DOHH2 (cell line): ENCODE results near the gene SLC25A22.

Experiments used
- H3F3A ChIP-seq: fragments of 200-600 bp; sonication (generic), shearing (Covaris generic); 2 replicates; pipeline ENCODE4 v1.6.0; 2016; ENCODE audit warnings: antibody characterized with exemption, mild to moderate bottlenecking; ENCODE audit not compliant: control insufficient read depth, insufficient read depth
- H3K27ac ChIP-seq: fragments of 200-600 bp; sonication (generic); 2 replicates; pipeline ENCODE4 v1.5.1; 2014; ENCODE audit warnings: low read depth, mild to moderate bottlenecking, low read length, moderate library complexity
- H3K27me3 ChIP-seq: fragments of 200-600 bp; sonication (generic); 2 replicates; pipeline ENCODE4 v1.6.1; 2014; ENCODE audit warnings: mild to moderate bottlenecking, low read length, mixed read lengths; ENCODE audit not compliant: control insufficient read depth
- H3K36me3 ChIP-seq: fragments of 200-600 bp; sonication (generic); 2 replicates; pipeline ENCODE4 v1.6.1; 2014; ENCODE audit warnings: mild to moderate bottlenecking, low read length, moderate library complexity, mixed read lengths; ENCODE audit not compliant: control insufficient read depth
- H3K4me1 ChIP-seq: fragments of 200-600 bp; sonication (generic); 2 replicates; pipeline ENCODE4 v1.6.1; 2014; ENCODE audit warnings: mild to moderate bottlenecking, low read length, mixed read lengths; ENCODE audit not compliant: control insufficient read depth
- H3K4me2 ChIP-seq: fragments of 200-600 bp; sonication (generic); 2 replicates; pipeline ENCODE4 v1.6.0; 2014; ENCODE audit warnings: mild to moderate bottlenecking, low read length, moderate library complexity
- H3K4me3 ChIP-seq: fragments of 200-600 bp; sonication (generic); 2 replicates; pipeline ENCODE4 v1.5.1; 2014; ENCODE audit warnings: mild to moderate bottlenecking, low read length, mixed read lengths
- H3K79me2 ChIP-seq: fragments of 200-600 bp; sonication (generic); 2 replicates; pipeline ENCODE4 v1.6.1; 2014; ENCODE audit warnings: mild to moderate bottlenecking, low read length, mixed read lengths; ENCODE audit not compliant: control insufficient read depth
- H3K9me2 ChIP-seq: fragments of 200-600 bp; sonication (generic); replicated peaks from 2 replicates; pipeline ENCODE4 v1.6.1; 2014; ENCODE audit warnings: mild to moderate bottlenecking, low read length, mixed read lengths; ENCODE audit not compliant: control insufficient read depth
- H3K9me3 ChIP-seq: fragments of 200-600 bp; sonication (generic); 2 replicates; pipeline ENCODE4 v1.6.1; 2014; ENCODE audit warnings: antibody characterized with exemption, low read length, mixed read lengths; ENCODE audit not compliant: control insufficient read depth, insufficient read depth
- H4K20me1 ChIP-seq: fragments of 200-600 bp; sonication (generic); 2 replicates; pipeline ENCODE4 v1.6.0; 2014; ENCODE audit warnings: low read depth, mild to moderate bottlenecking, antibody characterized with exemption, low read length, moderate library complexity; ENCODE audit not compliant: control insufficient read depth, insufficient read depth
- CTCF ChIP-seq: fragments of 200-600 bp; sonication (generic); IDR thresholded peaks from one replicate; pipeline ENCODE4 v1.5.1; 2014; ENCODE audit warnings: antibody characterized with exemption, mild to moderate bottlenecking, low read depth, low read length; ENCODE audit not compliant: poor library complexity, severe bottlenecking
- EZH2phosphoT487 ChIP-seq: fragments of 200-600 bp; sonication (generic); IDR thresholded peaks from 2 replicates; pipeline ENCODE4 v1.6.1; 2017; ENCODE audit warnings: borderline replicate concordance, mild to moderate bottlenecking, antibody characterized with exemption, low read length, moderate library complexity, mixed read lengths

SLC25A22 gene

DNA sequence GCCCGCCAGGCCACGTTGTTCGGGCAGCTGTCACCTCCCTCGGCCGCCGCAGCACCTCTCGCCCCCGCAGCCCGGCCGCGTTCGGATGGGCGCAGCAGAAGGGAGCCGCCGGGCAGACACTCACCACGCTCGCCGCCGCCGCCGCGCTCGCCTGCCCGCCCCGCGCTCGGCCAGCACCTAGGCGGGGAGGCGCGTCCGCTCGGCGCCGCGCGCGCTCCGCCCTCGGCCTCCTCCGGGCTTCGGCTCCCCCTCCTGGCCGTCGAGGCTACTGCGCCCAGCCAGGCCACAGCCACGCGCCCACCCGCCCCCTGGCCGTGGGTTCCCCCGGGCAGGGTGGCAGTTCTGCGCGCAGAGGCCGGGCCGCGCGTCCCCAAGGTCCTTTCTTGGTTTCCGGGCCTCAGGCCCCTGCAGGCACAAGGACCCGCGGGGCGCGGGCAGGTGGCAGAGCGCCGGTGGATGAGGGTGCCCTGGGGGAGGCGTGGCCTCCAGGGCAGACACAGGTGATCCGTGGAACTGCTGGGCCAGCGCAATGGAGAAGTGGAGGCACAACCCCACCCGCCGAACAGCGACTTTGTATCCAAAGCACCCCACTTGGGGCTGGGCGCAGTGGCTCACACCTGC lies at the start of gene SLC25A22:
SLC25A22 (minus strand) TSS at position 189 of the 621 bp plus-strand sequence. CDS start 3,275 bp downstream, outside the sequence.
- peaks cover 12% of the 10 kb centered on the region; the same call in 1 of the 2 replicates for H3F3A ChIP-seq
- H3K36me3 ChIP-seq = peaks cover 52% of the 10 kb centered on the region
- peak within 1 kb of the TSS; percentile 80 for H3K27ac ChIP-seq
- peaks cover 4% of the 10 kb centered on the region; the same call in 1 of the 2 replicates for H4K20me1 ChIP-seq
- H3K79me2 ChIP-seq = peaks cover 25% of the 10 kb centered on the region
- no peaks in the 10 kb centered on the region for H3K27me3 ChIP-seq
- peak within 1 kb of the TSS; percentile 97 for H3K4me2 ChIP-seq
- peak within 1 kb of the TSS; percentile 93 for H3K4me3 ChIP-seq
- no peaks in the 10 kb centered on the region for H3K9me3 ChIP-seq
- no peaks in the 10 kb centered on the region for H3K9me2 ChIP-seq
- TF ChIP-seq EZH2phosphoT487 = no peak
- TF ChIP-seq CTCF = peak; percentile 73
- H3K4me1 ChIP-seq = peaks cover 33% of the 10 kb centered on the region

DNA sequence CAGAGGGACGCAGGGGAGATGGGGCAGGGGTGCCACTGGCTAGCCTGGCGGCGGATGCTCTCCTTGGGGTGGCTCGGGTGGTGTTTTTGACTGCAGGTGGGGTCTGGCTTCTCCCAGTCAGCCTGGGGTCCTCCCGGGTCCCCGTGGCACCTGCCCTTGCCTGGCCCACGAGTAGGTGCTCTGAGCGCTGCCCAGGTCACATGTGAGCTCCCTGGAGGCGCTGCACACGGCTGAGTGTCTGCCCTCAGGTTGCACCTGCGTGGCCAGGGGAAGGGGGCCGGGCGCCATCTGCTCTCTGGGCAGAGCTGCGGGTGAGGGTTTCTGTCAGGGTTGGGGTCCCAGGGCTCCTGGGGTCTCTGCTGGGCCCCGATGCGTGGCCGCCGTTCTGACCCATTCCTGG lies 49.8 kb upstream of the SLC25A22 start:
- H3K4me1 ChIP-seq = peaks cover 33% of the 10 kb centered on the region
- no peak overlapping the region for H3K4me2 ChIP-seq
- no peaks in the 10 kb centered on the region for H3F3A ChIP-seq
- H3K9me2 ChIP-seq = no peaks in the 10 kb centered on the region
- peaks cover 29% of the 10 kb centered on the region for H3K27me3 ChIP-seq
- no peak overlapping the region for H3K27ac ChIP-seq
- H3K79me2 ChIP-seq = no peaks in the 10 kb centered on the region
- no peaks in the 10 kb centered on the region for H3K9me3 ChIP-seq
- no peaks in the 10 kb centered on the region for H3K36me3 ChIP-seq
- peaks cover 4% of the 10 kb centered on the region; the same call in 1 of the 2 replicates for H4K20me1 ChIP-seq
- TF ChIP-seq CTCF (no peak), EZH2phosphoT487 (no peak)
- H3K4me3 ChIP-seq = no peak overlapping the region

DNA sequence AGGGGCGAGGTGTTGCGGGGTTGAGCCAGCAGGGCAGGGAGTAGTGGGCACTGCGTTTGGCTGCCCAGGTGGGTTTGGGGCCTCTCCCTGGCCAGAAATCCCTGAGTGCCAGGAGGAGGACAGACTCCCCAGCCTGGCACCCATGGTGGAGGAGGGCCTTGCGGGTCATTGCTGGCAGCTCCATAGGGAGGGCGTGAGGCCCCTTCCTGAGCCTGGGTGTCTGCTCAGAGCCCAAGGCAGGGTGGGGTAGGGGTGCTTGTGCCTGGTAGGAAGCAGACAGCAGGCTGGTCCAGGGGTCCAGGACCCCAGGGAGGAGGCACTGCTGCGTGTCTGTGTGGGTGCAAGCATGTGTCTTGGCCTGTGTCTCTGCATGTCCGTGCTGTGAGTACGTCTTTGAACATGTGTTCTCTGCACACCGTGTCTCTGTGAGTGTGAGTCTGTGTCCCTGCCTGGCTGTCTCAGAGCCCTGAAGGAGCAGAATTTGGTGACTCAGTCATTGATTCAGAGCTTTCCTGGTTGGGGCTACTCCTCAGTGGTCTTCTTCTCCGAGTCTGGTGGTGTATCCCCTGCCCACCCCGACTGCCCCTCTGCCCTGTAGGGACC lies 48.5 kb upstream of the SLC25A22 start:
- Histone ChIP-seq H3K9me3 (no peaks in the 10 kb centered on the region), H3K27me3 (peaks cover 29% of the 10 kb centered on the region), H3K27ac (no peak overlapping the region), H4K20me1 (peaks cover 4% of the 10 kb centered on the region; the same call in 1 of the 2 replicates), H3K79me2 (peaks cover 8% of the 10 kb centered on the region), H3K4me3 (no peak overlapping the region), H3K4me1 (peaks cover 33% of the 10 kb centered on the region), H3K36me3 (peaks cover 4% of the 10 kb centered on the region; the same call in 1 of the 2 replicates), H3K9me2 (no peaks in the 10 kb centered on the region), H3F3A (no peaks in the 10 kb centered on the region), H3K4me2 (no peak overlapping the region)
- TF ChIP-seq CTCF (no peak), EZH2phosphoT487 (no peak)
